ENCODE results near the gene TMEM253. TPM values are rescaled to one million over a fixed set of nuclear protein-coding genes. Genes with fewer than 3 reads are reported as not detected.

The TMEM253 gene
- polyA plus RNA-seq, 1 of the 3 experiments (the other 2 are of a cell fraction) = 0.82 TPM

GRCh38 chr14:21056520-21057163 lies 44.2 kb upstream of the TMEM253 start:
- CTCF ChIA-PET = interaction anchor here (1.2 to 2.1 kb wide), 3 partner anchors 16 to 48 kb away, joined by 4 to 8 read pairs (median 6); no protein-coding TSS in a partner anchor

More at GRCh38 chr14:21056520-21057163, 44.2 kb upstream of the TMEM253 start:
- no peak for DNase-seq
- no peak overlapping the region for H3K4me3 ChIP-seq (ENCODE audit: low read depth in 2 of 2, low read length in 1 of 2)
- WGBS (ENCODE audit: low lambda C conversion rate) = 84% methylated on average over 10 of the region's 10 CpGs
- no peak overlapping the region for H3K27ac ChIP-seq (ENCODE audit: low read depth in 2 of 2, low read length in 1 of 2)
- no peak overlapping the region for H2AFZ ChIP-seq (ENCODE audit: low read depth)
- H3K9me3 ChIP-seq = no peaks in the 10 kb centered on the region
- TF ChIP-seq JUND (IDR thresholded peaks at IDR 0.05) (no peak), RAD21 (IDR thresholded peaks at IDR 0.05; ENCODE audit: low read length) (no peak), TAF1 (IDR thresholded peaks at IDR 0.05; ENCODE audit: borderline replicate concordance, low read depth, low read length) (no peak), MEF2A (IDR thresholded peaks at IDR 0.05; ENCODE audit: borderline replicate concordance, low read depth) (no peak), TEAD4 (IDR thresholded peaks at IDR 0.05; ENCODE audit: borderline replicate concordance, insufficient read depth) (no peak), EP300 (IDR thresholded peaks at IDR 0.05; ENCODE audit: borderline replicate concordance in 1 of 2, low read depth in 1 of 2, low read length in 1 of 2) (no peak), NFIC (IDR thresholded peaks at IDR 0.05; ENCODE audit: borderline replicate concordance) (no peak), NRF1 (IDR thresholded peaks at IDR 0.05; ENCODE audit: low read depth, low read length) (no peak), TCF12 (IDR thresholded peaks at IDR 0.05) (no peak), FOXJ3 (CRISPR knock-in tag; IDR thresholded peaks at IDR 0.05) (no peak), RCOR1 (IDR thresholded peaks at IDR 0.05; ENCODE audit: low read length) (no peak), EZH2phosphoT487 (IDR thresholded peaks at IDR 0.05; ENCODE audit: borderline replicate concordance, low read depth) (no peak), USF1 (IDR thresholded peaks at IDR 0.05; ENCODE audit: borderline replicate concordance, low read depth) (no peak), IRF3 (IDR thresholded peaks at IDR 0.05; ENCODE audit: low read depth, low read length) (no peak), REST (IDR thresholded peaks at IDR 0.05; ENCODE audit: low read depth, low read length) (no peak), CHD2 (IDR thresholded peaks at IDR 0.05; ENCODE audit: low read length, partially characterized antibody) (no peak), SMC3 (IDR thresholded peaks at IDR 0.05; ENCODE audit: low read depth, low read length) (no peak)
- H3K4me2 ChIP-seq = no peak overlapping the region
- no peaks in the 10 kb centered on the region for H3K27me3 ChIP-seq (ENCODE audit: insufficient read depth)
- H3K4me1 ChIP-seq (ENCODE audit: control insufficient read depth in 1 of 2, insufficient read depth in 2 of 2, low read depth in 1 of 2, low read length in 1 of 2) = no peaks in the 10 kb centered on the region
- no peaks in the 10 kb centered on the region for H3K79me2 ChIP-seq (ENCODE audit: insufficient read depth)
- H3F3A ChIP-seq (replicated peaks; ENCODE audit: insufficient read depth) = no peaks in the 10 kb centered on the region
- POLR2A ChIA-PET = no interaction called here
- no peak overlapping the region for H3K9ac ChIP-seq
- H3K36me3 ChIP-seq (replicated peaks in 1 of 2; ENCODE audit: control insufficient read depth in 1 of 2, insufficient read depth in 2 of 2, low read length in 1 of 2) = no peaks in the 10 kb centered on the region
- no peaks in the 10 kb centered on the region for H3K9me2 ChIP-seq
- H4K20me1 ChIP-seq (ENCODE audit: insufficient read depth) = no peaks in the 10 kb centered on the region
